DMS114 treated with DMSO at 0.1 percent for 48 hours (cell line): ENCODE measurements around the gene EMD.
"Not testable (repeated sequence)": the region's sequence is repeated elsewhere in the genome, so short reads cannot be mapped to it uniquely, and the experiment has no call there.

Source experiments
- DNase-seq: peaks from one replicate; lab custom pipeline; 2025; ENCODE audit not compliant: unreplicated experiment; lab: John Stamatoyannopoulos, UW

EMD gene

DNA sequence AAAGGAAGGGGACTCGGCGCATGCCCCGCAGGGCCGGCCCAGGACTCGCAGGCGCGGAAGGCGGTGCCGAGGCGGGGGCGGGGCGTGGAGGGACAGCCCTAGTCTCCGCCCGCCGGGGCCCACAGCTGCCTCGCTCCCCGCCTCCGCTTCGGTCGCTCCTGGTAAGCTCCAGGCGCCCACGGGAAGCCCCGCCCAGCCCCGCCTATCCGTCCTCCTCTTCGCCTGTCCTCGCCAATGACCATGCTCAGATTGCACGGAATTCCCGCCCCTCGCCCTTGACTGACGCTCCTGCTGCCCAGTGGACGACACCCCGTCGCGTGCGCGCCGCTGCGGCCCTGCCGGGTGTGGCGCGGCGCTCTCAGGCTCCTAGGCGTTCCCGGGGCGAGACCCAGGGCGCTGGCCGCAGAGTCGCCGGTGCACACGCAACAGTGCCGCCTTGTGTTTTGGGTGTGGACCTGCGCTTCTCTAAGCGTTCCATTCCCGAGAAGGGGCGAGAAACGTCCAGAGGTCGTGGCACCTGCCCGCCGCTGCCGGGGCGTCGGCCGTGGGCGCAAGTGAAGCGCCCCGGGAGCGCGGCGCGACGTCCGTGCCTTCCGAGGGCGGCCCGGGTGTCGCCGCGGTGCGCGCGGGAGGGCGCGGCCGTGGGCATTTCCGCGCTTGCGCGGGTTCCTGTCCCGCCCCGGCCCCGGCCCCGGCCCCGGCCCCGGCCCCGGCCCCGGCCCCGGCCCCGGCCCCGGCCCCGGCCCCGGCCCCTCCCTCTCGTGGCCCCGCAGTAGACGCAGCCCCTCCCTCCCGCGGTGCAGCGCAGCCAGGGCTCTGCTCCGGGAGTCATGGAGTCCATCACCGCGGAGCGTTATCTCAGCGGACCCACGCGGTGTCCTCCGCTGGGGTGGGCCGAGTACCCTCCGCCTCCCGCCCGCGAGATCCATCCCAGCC, 11.0 kb downstream of the EMD start:
- not testable (repeated sequence) for DNase-seq

DNA sequence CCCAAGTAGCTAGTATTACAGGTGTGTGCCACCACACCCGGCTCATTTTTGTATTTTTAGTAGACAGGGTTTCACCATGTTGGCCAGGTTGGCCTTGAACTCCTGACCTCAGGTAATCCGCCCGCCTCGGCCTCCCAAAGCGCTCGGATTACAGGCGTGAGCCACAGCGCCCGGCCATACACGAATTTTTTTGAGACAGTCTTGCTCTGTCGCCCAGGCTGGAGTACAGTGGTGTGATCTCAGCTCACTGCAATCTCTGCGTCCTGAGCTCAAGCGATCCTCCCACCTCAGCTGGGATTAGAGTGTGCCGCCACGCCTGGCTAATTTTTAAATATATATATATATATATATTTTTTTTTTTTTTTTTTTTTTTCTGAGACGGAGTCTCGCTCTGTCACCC, 17.3 kb downstream of the EMD start:
- not testable (repeated sequence) for DNase-seq

DNA sequence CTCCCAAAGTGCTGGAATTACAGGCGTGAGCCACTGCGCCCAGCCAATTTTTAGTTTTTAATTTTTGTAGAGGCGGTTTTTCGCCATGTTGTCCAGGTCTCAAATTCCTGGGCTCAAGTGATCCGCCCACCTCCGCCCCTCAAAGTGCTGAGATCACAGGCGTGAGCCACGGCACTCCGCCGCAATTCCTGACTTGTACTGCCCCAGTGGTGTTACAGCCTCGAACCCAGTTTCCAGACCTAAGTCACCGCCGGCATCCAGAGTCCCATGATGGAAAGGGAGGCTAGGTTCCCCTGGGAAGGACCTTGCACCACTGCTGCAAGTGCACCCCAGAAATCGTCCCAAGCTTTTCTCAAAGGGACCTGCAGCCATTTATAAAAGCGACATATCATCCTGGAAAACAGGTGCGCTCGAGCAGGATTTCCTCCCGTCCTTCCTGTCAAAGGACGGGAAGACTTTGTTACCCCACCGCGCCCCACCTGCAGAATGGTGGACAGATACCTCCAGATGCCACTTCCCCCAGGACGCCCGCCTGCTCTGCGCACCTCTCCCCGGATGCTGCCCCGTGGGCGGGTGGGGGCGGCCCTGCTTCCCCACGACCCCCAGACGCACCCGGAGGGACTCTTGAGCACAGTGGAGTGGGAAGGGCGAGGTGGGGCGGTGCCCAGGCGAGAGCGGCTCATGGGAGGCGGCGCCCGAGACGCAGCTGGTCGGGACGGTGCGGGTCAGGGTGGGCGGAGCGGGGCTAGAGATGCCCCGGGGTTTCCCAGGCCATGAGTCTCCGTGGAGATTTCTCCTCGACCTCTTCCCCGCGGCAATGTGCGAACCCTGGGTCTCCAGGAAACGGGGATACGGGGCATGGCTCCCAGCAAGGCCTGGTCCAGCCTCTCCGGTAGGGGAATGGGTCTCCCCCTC, 18.1 kb downstream of the EMD start:
- no peak for DNase-seq

DNA sequence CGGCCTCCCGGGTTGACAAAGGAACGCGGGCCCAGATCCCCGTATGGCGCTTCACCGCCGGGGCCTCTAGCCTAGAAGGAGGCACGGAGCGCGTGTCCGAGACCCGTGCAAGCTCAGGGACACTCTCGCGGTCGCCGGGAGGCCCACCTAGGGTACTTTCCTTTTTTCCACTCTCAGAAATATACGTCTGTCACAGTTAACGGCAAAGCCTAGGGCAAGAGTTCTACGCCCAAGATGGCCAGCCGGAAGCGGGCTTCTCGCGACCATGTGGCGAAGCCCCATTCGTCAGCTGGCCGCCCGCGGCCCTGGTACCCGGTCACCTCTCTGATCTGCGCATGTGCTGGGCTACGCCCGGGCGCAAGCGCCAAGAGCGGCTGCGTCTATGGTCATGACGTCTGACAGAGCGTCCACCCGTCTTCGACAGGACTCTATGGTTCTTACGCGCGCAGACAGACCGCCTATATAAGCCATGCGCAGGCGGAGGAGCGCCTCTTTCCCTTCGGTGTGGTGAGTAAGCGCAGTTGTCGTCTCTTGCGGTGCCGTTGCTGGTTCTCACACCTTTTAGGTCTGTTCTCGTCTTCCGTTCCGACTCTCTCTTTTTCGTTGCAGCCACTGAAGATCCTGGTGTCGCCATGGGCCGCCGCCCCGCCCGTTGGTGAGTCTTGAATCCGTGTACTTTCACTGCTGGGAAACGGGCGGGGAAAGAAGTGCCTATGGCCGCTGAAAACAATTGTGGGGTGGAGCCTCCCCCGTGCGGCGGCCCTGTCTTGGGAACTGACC, 19.0 kb downstream of the EMD start, which contains the start of gene RPL10:
Gene RPL10, plus strand, starts transcription at position 490 of the 780 bp plus-strand sequence. Its CDS starts 143 bp downstream, at position 633.
- DNase-seq = peak; percentile 85

DNA sequence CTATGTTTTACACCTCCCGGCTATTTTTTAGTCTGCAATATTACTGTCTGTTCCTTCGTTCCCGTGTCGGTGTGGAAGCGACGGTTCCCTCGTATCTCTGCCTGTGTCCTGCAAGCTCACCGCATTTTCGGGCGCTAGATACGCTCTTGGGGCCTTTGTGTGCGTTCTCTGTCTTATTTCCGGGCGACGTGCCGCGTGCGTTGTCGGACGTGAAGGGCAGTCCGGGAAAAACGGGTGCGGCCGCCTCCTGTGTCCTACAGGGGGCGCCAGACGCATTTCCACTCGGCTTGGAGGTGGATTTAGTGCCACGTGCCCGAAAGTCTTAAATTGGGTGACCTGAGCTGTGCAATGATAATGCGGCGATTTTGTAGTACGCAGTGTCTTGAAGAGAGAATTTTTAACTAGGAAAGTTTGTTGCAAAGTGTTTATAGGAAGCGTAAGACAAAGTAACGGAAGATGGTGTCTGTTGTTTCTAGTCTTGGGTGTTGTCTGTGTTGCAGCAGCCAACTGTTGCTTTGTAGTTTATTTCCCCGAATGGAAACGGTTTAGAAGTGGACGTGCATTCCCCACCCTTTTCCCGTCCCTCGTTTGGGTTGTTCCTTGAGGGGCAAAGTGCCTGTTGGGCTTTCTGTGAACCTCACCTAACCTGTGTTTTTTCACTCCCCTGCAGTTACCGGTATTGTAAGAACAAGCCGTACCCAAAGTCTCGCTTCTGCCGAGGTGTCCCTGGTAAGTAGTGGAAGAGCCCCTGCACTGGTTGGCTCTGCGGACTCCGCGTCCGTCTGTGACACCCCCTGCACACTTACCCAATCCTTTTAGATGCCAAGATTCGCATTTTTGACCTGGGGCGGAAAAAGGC, 19.8 kb downstream of the EMD start:
- DNase-seq = no peak

DNA sequence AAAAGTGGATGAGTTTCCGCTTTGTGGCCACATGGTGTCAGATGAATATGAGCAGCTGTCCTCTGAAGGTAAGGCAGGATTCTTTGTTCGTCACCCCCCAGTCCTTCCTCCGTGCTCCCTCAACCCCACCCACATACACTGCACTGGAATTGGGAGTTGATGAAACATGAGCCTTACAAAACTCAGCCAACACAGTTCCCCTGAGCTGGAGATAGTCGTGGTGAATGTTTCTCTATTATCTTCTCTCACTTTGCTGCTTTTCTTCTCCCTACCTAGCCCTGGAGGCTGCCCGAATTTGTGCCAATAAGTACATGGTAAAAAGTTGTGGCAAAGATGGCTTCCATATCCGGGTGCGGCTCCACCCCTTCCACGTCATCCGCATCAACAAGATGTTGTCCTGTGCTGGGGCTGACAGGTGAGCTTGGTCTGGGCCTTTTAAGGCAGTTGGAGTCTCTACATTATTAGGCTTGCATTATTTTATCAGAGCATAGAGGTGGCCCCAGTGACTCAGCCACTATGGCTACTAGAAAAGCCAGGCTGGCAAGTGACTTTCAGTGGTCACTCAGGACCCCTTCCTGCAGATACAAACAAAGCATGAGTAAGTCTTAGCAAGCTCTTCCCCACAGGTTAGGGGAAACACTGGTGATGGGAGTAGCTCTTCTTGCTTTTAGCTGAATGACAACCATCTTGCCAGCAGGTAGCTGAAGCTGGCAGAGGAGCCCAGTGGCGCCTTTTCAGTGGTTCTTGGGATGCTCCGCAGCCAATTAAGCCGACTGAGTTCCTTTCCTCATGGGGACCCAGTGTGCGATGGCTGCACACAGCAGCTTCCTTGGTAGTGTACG, 20.7 kb downstream of the EMD start:
- DNase-seq = no peak

DNA sequence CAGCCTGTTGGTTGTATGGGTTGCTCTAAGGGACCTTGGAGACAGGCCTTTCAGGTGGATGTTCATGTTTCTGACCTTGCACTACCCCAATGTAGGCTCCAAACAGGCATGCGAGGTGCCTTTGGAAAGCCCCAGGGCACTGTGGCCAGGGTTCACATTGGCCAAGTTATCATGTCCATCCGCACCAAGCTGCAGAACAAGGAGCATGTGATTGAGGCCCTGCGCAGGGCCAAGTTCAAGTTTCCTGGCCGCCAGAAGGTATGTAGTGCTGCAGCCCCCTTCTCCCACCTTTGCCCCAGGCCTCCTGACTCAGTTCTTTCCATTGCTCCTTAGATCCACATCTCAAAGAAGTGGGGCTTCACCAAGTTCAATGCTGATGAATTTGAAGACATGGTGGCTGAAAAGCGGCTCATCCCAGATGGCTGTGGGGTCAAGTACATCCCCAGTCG, 21.3 kb downstream of the EMD start:
- DNase-seq = not testable (repeated sequence)

DNA sequence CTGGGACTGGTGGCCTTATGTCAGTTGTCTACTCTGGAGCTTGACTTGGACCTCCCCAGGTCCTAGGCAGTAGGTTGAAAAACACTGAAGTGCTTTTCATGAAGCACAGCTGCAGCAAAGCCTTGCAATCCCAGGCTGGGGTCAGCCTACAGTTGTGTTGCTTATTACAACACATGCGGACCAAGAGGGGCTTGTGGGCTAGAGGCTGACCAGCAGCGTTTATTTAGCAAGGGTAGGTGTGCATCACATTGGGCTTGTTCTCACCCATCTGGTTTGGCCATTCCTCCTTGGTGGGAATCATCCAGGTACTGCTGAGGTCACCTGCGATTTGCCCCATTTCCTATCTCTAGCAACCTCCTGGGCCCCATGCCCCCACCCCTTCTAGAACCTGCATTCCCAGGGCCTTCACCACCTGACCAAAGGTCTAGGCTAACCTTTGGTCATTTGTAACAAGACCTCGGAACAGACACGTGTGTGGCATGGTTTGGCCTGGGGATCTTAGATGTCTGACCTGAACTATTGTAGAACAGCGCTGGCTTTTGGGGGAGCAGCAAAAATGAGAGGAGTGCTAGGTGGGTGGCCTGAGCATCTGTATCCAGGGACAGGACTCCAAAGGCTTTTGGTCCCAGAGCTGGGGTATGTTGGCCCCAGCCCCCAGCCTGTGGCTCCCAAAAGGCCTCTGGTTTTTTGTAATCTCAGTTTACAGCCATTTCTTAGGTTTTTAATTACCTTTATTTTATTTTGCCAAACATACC, 22.1 kb downstream of the EMD start:
- DNase-seq = no peak

DNA sequence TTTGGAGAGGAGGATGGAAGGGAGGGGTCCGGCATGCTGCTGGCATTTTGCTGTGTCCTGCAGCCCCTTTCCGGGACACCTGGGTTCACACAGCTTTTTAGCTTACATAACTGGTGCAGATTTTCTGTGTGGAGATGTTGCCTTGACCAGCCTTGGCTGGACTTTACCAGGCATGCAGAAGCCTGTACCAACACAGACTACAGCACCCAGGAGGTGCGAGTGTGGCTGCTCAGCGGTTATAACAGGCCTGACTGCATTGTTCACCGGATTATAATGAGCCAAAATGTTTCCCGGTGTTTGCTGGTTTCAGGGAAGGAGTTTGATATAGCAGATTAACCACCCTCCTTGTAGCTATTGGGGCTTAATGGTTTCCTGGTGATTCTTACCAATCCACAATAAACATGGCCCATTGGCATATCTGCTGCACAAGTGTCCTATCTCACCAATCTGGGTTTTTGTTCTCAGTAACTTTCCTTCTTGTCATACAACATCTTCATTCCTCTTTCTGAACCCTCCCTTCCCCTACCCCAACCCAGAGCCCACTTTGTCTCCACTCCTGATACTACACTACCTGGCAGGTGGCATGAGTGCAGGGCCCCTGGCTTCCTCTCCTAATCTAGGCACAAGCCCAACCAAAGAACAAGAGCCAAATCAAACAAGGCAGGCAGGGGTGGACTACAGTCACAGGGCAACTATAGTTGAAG, 23.0 kb downstream of the EMD start:
- DNase-seq = no peak

DNA sequence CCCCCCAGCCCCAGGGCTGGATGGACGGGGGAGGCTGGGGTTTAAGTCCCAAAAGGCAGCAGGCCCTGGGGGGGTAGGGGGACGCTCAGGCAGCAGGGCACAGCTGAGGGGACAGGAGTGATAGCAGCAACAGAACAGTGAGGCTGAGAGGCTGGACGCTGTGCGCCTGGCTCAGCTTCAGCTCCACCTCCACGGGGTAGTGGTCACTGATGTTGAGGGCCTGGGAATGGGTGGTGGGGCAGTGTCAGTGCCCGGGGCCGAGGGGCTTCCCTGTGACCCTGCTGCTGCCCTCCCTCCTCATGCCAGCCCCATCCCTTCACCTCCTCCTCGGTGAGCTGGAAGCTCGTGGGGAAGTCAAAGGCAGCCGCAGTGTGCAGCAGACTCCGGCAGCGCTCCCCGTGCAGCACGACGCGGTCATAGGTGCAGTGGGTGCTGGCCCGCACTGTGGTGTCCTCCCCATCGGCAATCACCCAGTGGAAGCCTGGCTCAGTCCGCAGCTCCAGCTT, 23.6 kb downstream of the EMD start:
- no peak for DNase-seq

DNA sequence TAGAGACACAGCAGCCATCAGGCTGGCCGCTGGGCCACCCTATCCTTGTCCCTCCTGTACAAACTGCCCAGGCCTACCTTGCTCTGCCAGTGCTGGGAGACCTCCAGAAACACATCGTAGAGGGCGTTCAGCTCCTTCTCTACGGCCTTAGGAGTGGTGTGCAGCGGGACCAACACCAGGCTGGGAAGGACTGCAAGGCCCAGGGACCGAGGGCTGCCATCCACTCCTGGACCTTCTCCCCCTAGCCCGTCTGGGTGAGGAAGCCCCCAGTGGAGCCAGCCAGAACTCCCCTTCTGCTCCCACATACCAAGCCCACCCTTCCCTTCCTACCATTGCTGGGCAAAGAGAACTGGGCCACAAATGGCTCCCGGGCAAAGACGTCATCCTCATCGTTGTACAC, 24.1 kb downstream of the EMD start:
- DNase-seq = no peak

DNA sequence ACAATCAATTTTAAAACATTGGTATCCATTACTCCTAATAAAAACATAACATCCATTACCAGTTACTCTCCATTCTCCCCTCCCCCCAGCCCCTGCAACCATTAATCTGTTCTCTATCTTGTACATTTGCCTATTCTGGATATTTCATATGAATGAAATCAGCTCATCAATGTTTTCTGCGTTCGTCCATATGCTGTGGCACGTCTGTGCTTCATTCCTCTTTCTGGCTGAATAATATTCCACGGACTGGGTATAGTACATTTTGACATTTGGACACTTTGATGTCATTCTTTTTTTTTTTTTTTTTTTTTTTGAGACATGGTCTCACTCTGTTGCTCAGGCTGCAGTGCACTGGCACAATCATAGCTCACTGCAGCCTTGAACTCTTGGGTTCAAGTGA, 24.8 kb downstream of the EMD start:
- no peak for DNase-seq

DNA sequence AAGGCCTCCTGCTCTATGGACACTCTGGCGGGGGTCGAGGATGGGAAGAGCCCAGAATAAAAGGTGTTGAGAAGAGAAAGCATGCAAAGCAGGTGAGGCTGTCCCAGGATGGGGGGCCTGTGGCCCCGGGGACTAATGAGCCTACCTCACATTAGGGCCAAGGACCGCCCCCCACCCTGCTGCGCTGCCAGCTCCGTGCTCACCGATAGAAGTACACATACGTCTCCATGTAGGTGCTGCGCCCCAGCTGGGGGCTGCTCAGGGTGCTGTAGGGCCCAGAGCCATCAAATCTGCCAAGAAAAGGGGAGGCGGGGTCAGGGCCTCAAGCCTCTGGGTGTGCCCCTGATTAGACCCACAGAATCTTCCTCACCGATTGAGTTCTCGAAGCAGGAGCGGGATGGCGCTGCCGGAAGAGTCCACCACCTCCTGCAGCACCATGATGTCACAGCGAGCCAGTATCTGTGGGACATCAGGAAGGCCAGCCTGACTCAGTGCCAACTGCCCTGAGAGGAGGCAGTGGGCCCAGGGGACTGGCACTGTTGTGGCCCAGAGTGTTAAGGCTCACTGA, 25.6 kb downstream of the EMD start:
- DNase-seq = no peak

DNA sequence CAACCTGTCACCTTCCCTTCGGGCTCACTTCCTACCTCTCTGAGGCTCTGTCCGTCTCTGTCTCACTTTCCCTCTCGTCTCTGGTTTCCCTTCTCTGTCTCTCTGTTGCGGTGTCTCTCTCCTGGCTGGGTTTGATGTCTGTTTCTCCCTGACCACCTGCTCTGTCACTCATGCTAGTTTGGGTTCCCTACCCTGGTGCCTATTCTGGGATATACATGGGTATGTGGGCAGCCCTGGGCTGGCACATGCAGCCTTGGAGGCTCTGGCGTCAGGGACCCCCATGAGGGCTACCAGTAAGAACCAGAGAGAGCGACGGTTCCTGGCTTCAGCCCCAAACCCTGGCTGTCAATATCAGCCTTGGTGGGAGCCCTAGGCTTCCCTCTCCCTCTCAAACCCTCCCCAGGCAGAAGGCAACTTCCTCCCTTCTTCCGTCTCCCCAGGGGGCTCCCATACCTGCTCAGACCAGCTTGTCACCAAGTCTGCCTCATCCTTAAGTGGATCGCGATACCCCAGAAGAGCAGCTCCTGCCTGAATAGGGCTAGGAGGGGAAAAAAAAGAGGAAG, 29.6 kb downstream of the EMD start:
- no peak for DNase-seq

DNA sequence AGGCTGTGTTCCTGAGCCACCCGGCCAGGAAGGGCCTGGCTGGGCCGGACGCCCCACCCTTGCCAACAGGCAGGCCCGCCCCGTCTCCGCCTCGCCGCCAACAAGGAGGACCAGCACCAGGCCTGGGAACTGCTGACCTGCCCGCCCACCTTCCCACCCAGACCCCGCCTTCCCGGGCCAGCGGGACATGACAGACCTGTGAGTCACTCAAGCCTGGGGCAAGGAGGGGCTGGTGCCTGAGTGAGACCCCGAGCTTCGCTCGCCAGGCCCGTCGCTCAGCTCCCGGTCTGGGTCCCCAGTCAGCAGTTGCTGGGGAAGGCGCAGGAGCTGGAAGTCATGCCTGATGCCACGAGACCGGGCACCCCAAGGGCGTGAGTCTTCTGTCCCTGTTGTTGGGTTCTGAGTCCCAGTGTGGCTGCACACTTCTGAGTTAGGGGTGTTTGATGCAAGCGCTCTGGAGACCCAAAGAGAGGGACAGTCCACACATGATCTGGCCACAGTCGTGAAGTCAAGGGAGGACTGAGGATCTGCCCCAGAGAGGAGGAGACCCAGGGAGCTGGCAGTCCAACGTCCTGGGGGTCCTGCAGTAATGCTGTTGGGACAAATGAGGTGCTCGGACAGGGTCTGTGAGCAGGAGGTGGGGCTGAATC, 30.3 kb downstream of the EMD start, which contains the start of gene DNASE1L1:
Gene DNASE1L1, minus strand, starts transcription at position 33 of the 650 bp plus-strand sequence. CDS start 3,686 bp downstream, outside the sequence.
- DNase-seq = no peak

DNA sequence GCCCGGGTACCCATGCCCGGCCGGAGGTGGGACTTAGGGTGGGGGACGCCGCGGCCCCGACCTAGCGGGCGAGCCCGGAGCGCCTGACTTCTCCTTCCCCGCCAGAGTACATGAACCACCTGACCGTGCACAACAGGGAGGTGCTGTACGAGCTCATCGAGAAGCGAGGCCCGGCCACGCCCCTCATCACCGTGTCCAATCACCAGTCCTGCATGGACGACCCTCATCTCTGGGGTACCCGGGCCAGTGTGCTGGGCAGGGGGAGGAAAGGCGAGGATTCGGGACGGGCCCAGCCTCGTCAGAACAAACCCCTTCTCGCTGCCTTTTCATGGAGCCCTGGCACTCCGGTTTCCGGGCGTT, 32.9 kb downstream of the EMD start:
- no peak for DNase-seq
